ENCODE data around the gene RECK.

Gene RECK

GRCh38 chr9:36118706-36119105 is 82.0 kb downstream of the RECK start:
- H3K4me3 ChIP-seq (replicated peaks; ENCODE audit: low read depth, low read length), result no peak overlapping the region
- no peak for TF ChIP-seq CTCF (IDR thresholded peaks at IDR 0.05; ENCODE audit: low read depth, low read length, missing control alignments)
- no peak for DNase-seq (ENCODE audit: extremely low read depth, low read depth)

- DNase-seq (ENCODE audit: extremely low read depth, low read depth), result no peak
- TF ChIP-seq CTCF (IDR thresholded peaks at IDR 0.05; ENCODE audit: low read depth, low read length, missing control alignments), result no peak
- H3K4me3 ChIP-seq (replicated peaks; ENCODE audit: low read depth, low read length), result no peak overlapping the region
Measured at GRCh38 chr9:36119476-36119875, 82.8 kb downstream of the RECK start.

- H3K4me3 ChIP-seq (replicated peaks; ENCODE audit: low read depth, low read length), result no peak overlapping the region
- TF ChIP-seq CTCF (IDR thresholded peaks at IDR 0.05; ENCODE audit: low read depth, low read length, missing control alignments), result no peak
- no peak for DNase-seq (ENCODE audit: extremely low read depth, low read depth)
Measured at GRCh38 chr9:36120705-36121104, 84.0 kb downstream of the RECK start.

GRCh38 chr9:36121971-36122370 is 85.3 kb downstream of the RECK start:
- DNase-seq (ENCODE audit: extremely low read depth, low read depth), result no peak
- no peak overlapping the region for H3K4me3 ChIP-seq (replicated peaks; ENCODE audit: low read depth, low read length)
- TF ChIP-seq CTCF (IDR thresholded peaks at IDR 0.05; ENCODE audit: low read depth, low read length, missing control alignments), result no peak

GRCh38 chr9:36123515-36123914 is 86.8 kb downstream of the RECK start:
- no peak for DNase-seq (ENCODE audit: extremely low read depth, low read depth)

GRCh38 chr9:36125062-36125855 is 88.5 kb downstream of the RECK start:
- no peak for DNase-seq (ENCODE audit: extremely low read depth, low read depth)
- no peak for TF ChIP-seq CTCF (IDR thresholded peaks at IDR 0.05; ENCODE audit: low read depth, low read length, missing control alignments)

More at GRCh38 chr9:36123515-36123914, 86.8 kb downstream of the RECK start:
- H3K4me3 ChIP-seq (replicated peaks; ENCODE audit: low read depth, low read length), result no peak overlapping the region
- TF ChIP-seq CTCF (IDR thresholded peaks at IDR 0.05; ENCODE audit: low read depth, low read length, missing control alignments), result no peak

More at GRCh38 chr9:36125062-36125855, 88.5 kb downstream of the RECK start:
- H3K4me3 ChIP-seq (replicated peaks; ENCODE audit: low read depth, low read length), result no peak overlapping the region
